GM12801 (cell line): ENCODE results near the gene KCNQ1OT1.

Experiments used
- CTCF ChIP-seq: IDR thresholded peaks from one replicate; pipeline ENCODE4 v1.5.1; 2011; ENCODE audit warnings: control low read depth; ENCODE audit not compliant: insufficient read length; ENCODE audit errors: extremely low read depth

KCNQ1OT1 gene

GRCh38 chr11:2728663-2729332 is 29.0 kb upstream of the KCNQ1OT1 start:
- no peak for TF ChIP-seq CTCF

DNA sequence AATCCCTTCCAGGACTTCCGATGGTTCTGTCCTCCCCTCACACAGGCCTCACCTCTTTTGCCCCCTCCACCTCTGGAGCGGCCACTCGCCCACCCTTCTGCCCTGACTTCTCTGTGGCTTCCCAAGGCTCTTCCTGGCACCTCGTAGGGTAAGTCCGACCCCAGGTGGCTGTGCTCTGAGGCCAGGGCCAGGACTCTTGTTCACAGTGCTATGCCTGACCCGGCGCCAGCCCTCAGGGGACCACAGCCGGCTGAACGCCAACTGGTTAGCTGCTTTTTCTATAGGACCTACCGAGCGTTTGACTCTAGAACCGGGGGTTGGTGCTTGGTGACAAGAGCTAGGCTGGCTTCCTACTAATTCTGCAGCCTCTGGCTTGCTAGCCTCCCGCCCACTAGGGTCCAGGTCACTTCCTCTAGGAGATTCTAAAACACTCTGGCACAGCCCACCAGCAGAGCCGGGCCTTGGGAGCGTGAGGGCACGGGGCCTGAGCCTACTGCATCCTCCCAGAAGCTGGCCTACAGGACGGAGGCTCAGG is 28.4 kb upstream of the KCNQ1OT1 start:
- no peak for TF ChIP-seq CTCF

DNA sequence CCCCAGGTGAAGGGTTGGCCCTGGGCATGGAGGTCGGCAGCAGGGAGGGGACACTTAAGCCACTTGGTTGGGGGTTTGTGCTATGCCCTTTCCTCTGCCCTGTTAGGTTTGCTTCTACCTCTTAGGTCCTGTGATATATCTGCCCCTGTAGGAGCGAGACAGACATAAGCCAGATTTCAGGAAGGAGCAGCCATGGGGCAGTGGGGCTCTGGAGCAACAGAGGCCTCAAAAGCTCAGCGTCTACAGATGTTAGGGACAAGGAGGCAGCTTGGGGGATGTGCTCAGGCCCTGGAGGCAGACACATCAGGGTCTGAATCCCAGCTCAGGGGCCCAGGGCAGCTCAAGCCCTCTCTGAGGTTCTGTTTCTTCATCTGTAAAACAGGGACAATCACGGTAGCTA is 27.2 kb upstream of the KCNQ1OT1 start:
- no peak for TF ChIP-seq CTCF

DNA sequence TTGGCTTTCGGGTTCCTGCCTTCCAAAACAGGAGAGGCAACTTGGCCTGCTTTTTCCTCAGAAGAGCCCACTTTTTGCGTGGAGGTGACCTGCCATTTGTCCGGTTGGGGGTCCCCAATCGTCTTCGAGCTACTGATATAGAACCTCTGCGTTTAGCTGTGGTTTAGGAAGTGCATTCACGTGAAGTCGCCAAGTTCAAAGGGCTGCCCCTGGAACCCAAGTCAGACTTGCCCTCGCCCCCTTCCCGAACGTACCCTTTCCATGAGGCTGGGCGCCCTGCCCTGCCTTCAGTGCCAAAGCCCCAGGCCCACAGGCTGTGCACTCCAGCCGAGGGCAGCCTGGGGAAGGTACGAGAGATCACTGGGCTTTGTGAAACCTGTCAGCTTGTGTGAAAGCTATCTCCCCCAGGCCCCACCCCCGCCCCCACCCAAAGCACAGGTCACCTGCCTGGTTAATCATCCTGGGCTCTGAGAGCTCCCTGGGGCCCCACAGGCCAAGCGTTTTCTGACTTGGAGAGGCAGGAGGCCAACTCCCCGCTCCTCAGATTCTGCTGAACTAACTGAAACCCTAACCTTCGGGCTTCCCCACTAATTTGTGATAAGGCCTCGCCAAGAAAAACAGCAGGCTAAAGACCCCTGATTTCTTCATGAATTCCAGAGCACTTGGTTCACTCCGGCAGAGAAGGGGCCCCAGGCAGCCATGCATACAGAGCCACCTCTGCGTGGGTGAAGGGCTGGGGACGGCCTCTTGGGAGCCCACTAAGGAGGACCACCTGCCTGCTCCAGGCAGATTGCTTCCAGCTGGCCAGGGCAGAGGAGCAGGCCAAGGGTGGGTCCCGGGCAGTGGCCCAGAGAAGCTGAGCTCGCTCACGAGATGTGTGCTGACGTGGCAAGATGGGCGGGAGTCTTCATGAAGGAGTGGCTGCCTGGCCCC is 25.8 kb upstream of the KCNQ1OT1 start:
- TF ChIP-seq CTCF: no peak

- no peak for TF ChIP-seq CTCF
Observed at GRCh38 chr11:2724653-2725367, 25.0 kb upstream of the KCNQ1OT1 start.

DNA sequence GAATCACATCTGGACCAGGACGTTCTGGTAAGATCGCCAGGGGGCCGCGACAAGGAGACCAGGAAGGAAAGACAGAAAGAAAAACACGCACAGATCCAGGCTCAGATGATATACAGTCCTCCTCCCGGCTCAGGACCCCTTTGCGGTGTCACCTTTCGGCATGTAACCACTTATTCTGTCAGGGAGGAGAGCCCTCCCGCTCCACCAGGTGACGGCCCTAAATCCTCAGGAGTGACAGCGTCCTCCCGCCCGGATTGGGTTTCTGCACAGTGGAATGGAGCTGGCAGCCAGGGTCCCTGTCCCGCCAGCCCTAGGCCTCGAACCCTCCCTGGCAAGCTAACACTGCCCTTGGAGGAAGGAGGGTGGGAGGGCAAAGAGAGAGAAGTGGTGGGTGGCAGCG is 24.3 kb upstream of the KCNQ1OT1 start:
- TF ChIP-seq CTCF: no peak

DNA sequence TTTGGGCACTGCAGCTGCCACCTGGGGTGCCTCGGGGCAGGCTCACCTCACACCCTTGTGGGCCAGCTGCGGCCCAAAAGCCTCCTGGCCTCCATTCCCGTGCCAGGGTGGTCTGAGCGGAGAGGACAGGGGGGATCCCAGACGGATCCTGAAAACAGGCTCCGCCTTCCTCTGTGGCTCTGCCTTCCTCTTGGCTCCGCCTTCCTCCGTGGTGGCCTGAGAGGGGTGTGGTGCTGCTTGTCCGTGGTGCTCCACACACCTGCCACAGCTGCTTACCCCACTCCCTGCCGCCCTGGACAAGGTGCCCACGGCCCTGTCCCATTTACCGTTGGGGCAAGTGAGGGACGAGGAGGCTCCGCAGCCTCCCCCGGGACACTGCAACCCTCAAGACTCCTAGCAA is 23.2 kb upstream of the KCNQ1OT1 start:
- TF ChIP-seq CTCF: no peak
